ENCODE measurements around the gene ZPBP.

- TF ChIP-seq CTCF (IDR thresholded peaks at IDR 0.05) (no peak), REST (IDR thresholded peaks at IDR 0.05; ENCODE audit: insufficient read depth in 1 of 2, low read depth in 2 of 2, low read length in 1 of 2) (no peak), POLR2AphosphoS5 (IDR thresholded peaks at IDR 0.05; ENCODE audit: low read depth, low read length) (no peak), TCF7L2 (IDR thresholded peaks at IDR 0.05; ENCODE audit: low read depth, low read length) (no peak)
These were observed 199.9 kb downstream of the ZPBP start for GRCh38 chr7:49893131-49893530.

Data from Panc1 (cell line).